ENCODE results near the gene CACNA2D3. TPM values are rescaled to one million over a fixed set of nuclear protein-coding genes. Genes with fewer than 3 reads are reported as not detected.

CACNA2D3 gene
- total RNA-seq, 8 experiments from 2014 or later: 0.49 to 20.7 (median 9.7) TPM; not detected in 1

- in situ Hi-C loops (cut with MboI; ENCODE audit: low pct_unique_long_range_greater_than_20kb in 2 of 9, low sequenced_read_pairs in 9 of 9, unreplicated experiment in 9 of 9): no loop called here
- H3K4me1 ChIP-seq (replicated peaks in 1 of 2): no peaks in the 10 kb centered on the region
- H3K27ac ChIP-seq: no peak overlapping the region
- no peak overlapping the region for H3K4me3 ChIP-seq
- ATAC-seq (replicated peaks in 6 of 8): peak in 3 of 8 experiments; percentile 40 to 69 (median 48)
These were observed 527.2 kb downstream of the CACNA2D3 start for GRCh38 chr3:54649551-54649950.

DNA sequence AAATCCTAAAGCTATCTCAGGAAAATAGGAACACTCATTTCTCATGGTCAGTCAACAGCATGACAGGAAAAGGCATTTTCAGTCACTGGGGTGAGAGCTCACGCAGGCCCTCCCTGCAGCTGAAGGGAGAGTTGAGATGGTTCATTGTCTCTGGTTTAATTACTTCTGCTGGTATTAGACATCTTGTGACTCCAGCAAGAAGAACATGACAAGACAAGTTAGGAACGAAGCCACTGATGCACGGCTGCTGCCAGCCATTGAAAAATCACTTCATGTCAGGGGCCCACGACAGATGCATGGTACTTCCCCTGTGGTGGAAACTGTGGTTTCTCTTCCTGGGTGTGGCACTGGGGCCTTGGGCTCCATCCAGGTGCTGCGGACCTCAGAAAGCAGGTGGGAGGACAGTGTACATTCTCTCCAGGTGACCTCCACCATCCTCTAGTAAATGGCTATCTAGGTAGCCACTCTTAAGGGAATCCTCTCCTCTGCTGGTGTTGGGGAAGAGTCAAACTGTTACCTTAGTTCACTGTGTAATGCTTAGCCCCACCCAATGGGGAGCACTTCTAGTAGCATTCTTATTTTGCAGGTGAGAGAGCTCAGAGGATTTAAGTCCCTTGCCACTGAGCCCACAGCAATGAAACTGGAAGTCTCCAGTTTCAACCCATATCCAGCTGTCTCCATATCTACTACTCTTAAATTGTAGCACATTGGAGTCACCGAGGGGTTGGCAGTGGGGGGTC, 531.3 kb downstream of the CACNA2D3 start:
- Histone ChIP-seq H3K4me1 (replicated peaks in 1 of 2) (no peaks in the 10 kb centered on the region), H3K4me3 (no peak overlapping the region), H3K27ac (no peak overlapping the region)
- ATAC-seq (replicated peaks in 6 of 8): peak in 1 of 8 experiments; percentile 18
- in situ Hi-C loops (cut with MboI; ENCODE audit: low pct_unique_long_range_greater_than_20kb in 2 of 9, low sequenced_read_pairs in 9 of 9, unreplicated experiment in 9 of 9): loop anchor here in 1 of 9 experiments (25.0 kb wide), 1 partner anchor 216 kb away; no protein-coding TSS in a partner anchor
- WGBS, 10 experiments: 20 to 100% (median 61%) methylated on average over 1 to 3 of the region's 6 CpGs; no CpG with 5 or more reads in 2 of the 10 experiments

DNA sequence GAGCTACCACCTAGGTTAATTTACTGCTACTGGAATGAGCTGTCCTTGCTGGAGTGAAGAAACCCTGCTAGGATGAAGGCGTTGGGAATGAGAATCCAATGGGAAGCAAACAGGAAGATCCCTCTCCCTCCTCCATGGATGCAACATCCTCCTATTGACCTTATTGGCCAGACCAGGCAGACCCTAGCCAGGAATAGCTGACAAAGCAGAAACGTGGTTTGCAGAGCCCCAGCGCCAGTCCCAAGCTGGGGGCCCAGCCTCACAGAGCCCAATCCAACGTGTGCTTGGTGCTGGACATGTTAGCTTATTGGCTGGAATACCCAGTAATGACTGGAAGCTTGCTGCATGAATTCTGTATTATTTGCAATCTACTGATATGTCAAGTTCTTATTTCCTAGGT, 532.4 kb downstream of the CACNA2D3 start:
- Histone ChIP-seq H3K4me3 (no peak overlapping the region), H3K27ac (no peak overlapping the region), H3K4me1 (replicated peaks in 1 of 2) (no peaks in the 10 kb centered on the region)
- 33 to 100% (median 64%) methylated on average over 1 to 3 of the region's 4 CpGs; no CpG with 5 or more reads in 4 of the 10 experiments for WGBS, 10 experiments
- no peak for ATAC-seq (replicated peaks in 6 of 8)
- in situ Hi-C loops (cut with MboI; ENCODE audit: low pct_unique_long_range_greater_than_20kb in 2 of 9, low sequenced_read_pairs in 9 of 9, unreplicated experiment in 9 of 9): loop anchor here in 1 of 9 experiments (25.0 kb wide), 1 partner anchor 217 kb away; no protein-coding TSS in a partner anchor

- WGBS, 10 experiments: 43 to 100% (median 84%) methylated on average over 1 to 3 of the region's 3 CpGs; no CpG with 5 or more reads in 4 of the 10 experiments
- in situ Hi-C loops (cut with MboI; ENCODE audit: low pct_unique_long_range_greater_than_20kb in 2 of 9, low sequenced_read_pairs in 9 of 9, unreplicated experiment in 9 of 9): loop anchor here in 1 of 9 experiments (25.0 kb wide), 1 partner anchor 222 kb away; no protein-coding TSS in a partner anchor
- Histone ChIP-seq H3K4me3 (no peak overlapping the region), H3K4me1 (replicated peaks in 1 of 2) (peaks cover under 1 to 2% of the 10 kb centered on the region in 2 donors), H3K27ac (no peak overlapping the region)
- ATAC-seq (replicated peaks in 6 of 8): no peak
These were observed 537.0 kb downstream of the CACNA2D3 start for GRCh38 chr3:54659347-54659746.

DNA sequence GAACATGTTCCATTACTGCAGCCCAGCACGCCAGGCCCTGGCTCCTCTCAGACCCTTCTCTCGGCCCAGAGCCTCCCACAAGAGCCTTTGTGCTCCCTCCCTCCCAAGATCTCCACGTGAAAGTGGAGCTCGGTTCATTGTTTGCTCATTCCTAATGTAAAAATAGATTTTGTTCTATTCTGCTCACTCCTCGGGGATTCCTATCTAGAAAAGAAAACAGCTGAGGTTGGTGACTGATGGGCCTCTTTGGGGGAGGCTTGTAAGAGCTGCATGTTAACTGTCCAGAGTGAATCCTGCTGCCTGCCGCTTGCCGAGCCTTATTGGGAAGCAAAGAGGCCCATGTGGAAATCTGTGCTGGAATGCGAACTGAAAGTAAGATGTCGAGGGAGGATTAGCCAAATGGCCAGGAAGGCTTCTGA, 538.4 kb downstream of the CACNA2D3 start:
- 6 to 100% (median 60%) methylated on average over 1 to 9 of the region's 9 CpGs; no CpG with 5 or more reads in 1 of the 10 experiments for WGBS, 10 experiments
- in situ Hi-C loops (cut with MboI; ENCODE audit: low pct_unique_long_range_greater_than_20kb in 2 of 9, low sequenced_read_pairs in 9 of 9, unreplicated experiment in 9 of 9): loop anchor here in 1 of 9 experiments (25.0 kb wide), 1 partner anchor 223 kb away; no protein-coding TSS in a partner anchor
- peaks cover 2 to 13% of the 10 kb centered on the region in 2 donors for H3K4me1 ChIP-seq (replicated peaks in 1 of 2)
- no peak overlapping the region for H3K4me3 ChIP-seq
- ATAC-seq (replicated peaks in 6 of 8): peak in 5 of 8 experiments; percentile 24 to 77 (median 66)
- H3K27ac ChIP-seq: no peak overlapping the region

DNA sequence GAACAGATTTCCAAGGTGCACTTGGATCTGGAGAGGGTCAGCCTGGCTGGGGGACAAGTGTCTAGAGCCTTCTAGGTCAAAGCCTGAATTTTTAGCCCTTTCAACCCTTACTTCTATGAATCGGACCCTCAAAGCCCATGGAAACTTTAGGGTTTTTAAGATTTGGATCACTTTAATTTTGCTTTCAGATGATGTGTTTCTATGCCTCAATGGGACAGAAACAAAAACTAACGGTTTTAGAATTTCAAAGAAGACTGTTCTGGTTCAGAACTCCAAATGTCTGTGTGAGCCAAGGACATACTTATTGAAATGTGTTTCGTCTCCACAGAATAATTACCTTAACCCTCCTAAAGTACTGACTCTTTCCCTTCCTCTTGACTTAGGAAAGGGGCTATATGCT, 538.8 kb downstream of the CACNA2D3 start:
- WGBS, 10 experiments: 14 to 100% (median 83%) methylated on average over 1 to 2 of the region's 3 CpGs; no CpG with 5 or more reads in 3 of the 10 experiments
- in situ Hi-C loops (cut with MboI; ENCODE audit: low pct_unique_long_range_greater_than_20kb in 2 of 9, low sequenced_read_pairs in 9 of 9, unreplicated experiment in 9 of 9): loop anchor here in 1 of 9 experiments (25.0 kb wide), 1 partner anchor 224 kb away; no protein-coding TSS in a partner anchor
- Histone ChIP-seq H3K4me3 (no peak overlapping the region), H3K27ac (no peak overlapping the region), H3K4me1 (replicated peaks in 1 of 2) (peaks cover 2 to 13% of the 10 kb centered on the region in 2 donors)
- ATAC-seq (replicated peaks in 6 of 8): no peak

DNA sequence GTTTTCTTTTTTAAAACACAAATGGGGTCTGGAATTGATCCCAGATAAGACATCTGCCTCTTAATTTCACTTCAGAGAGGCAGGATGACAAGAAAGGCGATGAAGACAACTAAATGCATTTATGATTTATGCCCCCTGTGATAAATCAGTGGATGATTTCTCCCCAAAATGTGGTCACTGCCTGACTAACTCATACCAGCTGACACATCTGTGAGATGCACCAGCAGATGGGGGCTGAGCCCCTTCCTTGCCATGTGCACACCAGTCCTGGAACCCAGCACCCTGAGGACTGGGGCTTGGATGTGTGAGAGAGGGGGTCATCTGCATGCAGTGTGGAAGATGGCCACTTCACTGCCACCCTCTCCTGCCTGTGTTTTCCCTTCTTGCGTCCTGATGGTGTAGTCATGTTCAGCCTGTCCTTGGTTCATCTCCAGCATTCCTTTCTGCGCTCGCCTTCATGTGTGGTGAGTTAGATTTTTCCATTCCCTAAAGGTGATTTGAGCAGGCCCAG, 541.2 kb downstream of the CACNA2D3 start:
- 20 to 100% (median 83%) methylated on average over 1 to 3 of the region's 4 CpGs; no CpG with 5 or more reads in 1 of the 10 experiments for WGBS, 10 experiments
- Histone ChIP-seq H3K4me1 (replicated peaks in 1 of 2) (peaks cover 10 to 26% of the 10 kb centered on the region in 2 donors), H3K27ac (no peak overlapping the region), H3K4me3 (no peak overlapping the region)
- in situ Hi-C loops (cut with MboI; ENCODE audit: low pct_unique_long_range_greater_than_20kb in 2 of 9, low sequenced_read_pairs in 9 of 9, unreplicated experiment in 9 of 9): loop anchor here in 1 of 9 experiments (25.0 kb wide), 1 partner anchor 226 kb away; no protein-coding TSS in a partner anchor
- ATAC-seq (replicated peaks in 6 of 8): no peak

DNA sequence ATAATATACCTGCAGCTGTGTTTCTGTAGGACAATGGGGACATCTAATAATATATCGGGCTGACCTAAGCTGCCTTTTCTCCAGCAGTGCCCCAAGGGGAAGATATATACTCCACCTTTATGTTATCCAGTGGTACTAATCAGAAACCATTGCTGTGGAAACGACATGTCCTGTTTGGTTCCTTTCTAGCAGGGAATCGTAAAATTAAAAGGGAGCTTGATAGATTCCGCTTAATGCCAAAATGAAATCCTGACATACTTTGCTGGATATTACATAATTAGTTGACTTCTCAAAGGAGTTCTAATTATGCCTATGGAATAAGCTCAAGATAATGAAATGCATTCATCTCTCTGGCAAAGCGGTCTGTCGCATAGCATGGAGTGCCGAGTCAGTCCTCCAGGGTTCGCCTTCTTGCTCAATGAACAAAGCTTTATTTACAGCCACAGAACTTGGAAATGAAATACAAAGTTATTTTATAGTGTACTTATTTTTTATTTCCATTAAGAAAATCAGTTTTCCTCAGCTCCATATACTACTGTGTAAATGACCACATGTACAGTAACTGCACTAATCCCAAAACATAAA, 542.8 kb downstream of the CACNA2D3 start:
- in situ Hi-C loops (cut with MboI; ENCODE audit: low pct_unique_long_range_greater_than_20kb in 2 of 9, low sequenced_read_pairs in 9 of 9, unreplicated experiment in 9 of 9): loop anchor here in 1 of 9 experiments (25.0 kb wide), 1 partner anchor 228 kb away; no protein-coding TSS in a partner anchor
- H3K4me3 ChIP-seq: no peak overlapping the region
- WGBS, 10 experiments: 75 to 100% (median 91%) methylated on average over 1 to 8 of the region's 8 CpGs
- H3K4me1 ChIP-seq (replicated peaks in 1 of 2): peaks cover 16 to 40% of the 10 kb centered on the region in 2 donors
- peak overlapping the region in 1 of 2 donors; percentile 2 for H3K27ac ChIP-seq
- ATAC-seq (replicated peaks in 6 of 8): peak in 1 of 8 experiments; percentile 21

- in situ Hi-C loops (cut with MboI; ENCODE audit: low pct_unique_long_range_greater_than_20kb in 2 of 9, low sequenced_read_pairs in 9 of 9, unreplicated experiment in 9 of 9): loop anchor here in 1 of 9 experiments (25.0 kb wide), 1 partner anchor 231 kb away; no protein-coding TSS in a partner anchor
- H3K4me1 ChIP-seq (replicated peaks in 1 of 2): peaks cover 28 to 56% of the 10 kb centered on the region in 2 donors
- WGBS, 10 experiments: 43 to 92% (median 67%) methylated on average over 1 to 3 of the region's 3 CpGs; no CpG with 5 or more reads in 3 of the 10 experiments
- H3K27ac ChIP-seq: no peak overlapping the region
- ATAC-seq (replicated peaks in 6 of 8): peak in 4 of 8 experiments; percentile 11 to 25 (median 21)
- no peak overlapping the region for H3K4me3 ChIP-seq
These were observed 545.9 kb downstream of the CACNA2D3 start for GRCh38 chr3:54668236-54668635.

GRCh38 chr3:54670201-54671000, 548.0 kb downstream of the CACNA2D3 start:
- peak in 5 of 8 experiments; percentile 74 to 91 (median 91) for ATAC-seq (replicated peaks in 6 of 8)
- H3K27ac ChIP-seq: no peak overlapping the region
- no peak overlapping the region for H3K4me3 ChIP-seq
- WGBS, 10 experiments: 0 to 100% (median 76%) methylated on average over 1 to 5 of the region's 8 CpGs; no CpG with 5 or more reads in 1 of the 10 experiments
- in situ Hi-C loops (cut with MboI; ENCODE audit: low pct_unique_long_range_greater_than_20kb in 2 of 9, low sequenced_read_pairs in 9 of 9, unreplicated experiment in 9 of 9): loop anchor here in 1 of 9 experiments (25.0 kb wide), 1 partner anchor 233 kb away; no protein-coding TSS in a partner anchor
- H3K4me1 ChIP-seq (replicated peaks in 1 of 2): peaks cover 28 to 45% of the 10 kb centered on the region in 2 donors

DNA sequence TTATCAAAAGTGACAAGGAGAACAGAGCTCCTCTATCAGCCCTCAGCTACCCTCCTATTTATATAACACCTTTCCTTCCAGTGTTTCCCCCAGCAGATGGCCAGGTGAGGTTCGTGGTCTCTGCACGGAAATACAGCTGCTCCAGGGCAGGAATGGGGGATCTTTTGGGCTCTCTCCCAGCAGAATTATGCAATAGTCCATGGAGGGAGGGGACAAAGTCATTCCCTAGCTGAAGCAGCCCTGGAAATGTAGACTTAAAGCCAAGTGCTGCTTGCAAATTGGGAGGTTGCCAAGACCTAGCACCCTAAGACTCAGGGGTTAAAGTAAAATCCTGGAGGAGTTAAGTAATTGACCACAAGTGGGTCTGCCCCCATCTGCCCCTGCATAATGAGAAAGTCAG, 549.2 kb downstream of the CACNA2D3 start:
- H3K27ac ChIP-seq: no peak overlapping the region
- ATAC-seq (replicated peaks in 6 of 8): no peak
- H3K4me3 ChIP-seq: no peak overlapping the region
- peaks cover 28 to 43% of the 10 kb centered on the region in 2 donors for H3K4me1 ChIP-seq (replicated peaks in 1 of 2)
- WGBS, 10 experiments: 67% methylated on average over 1 of the region's 2 CpGs; no CpG with 5 or more reads in 9 of the 10 experiments
- in situ Hi-C loops (cut with MboI; ENCODE audit: low pct_unique_long_range_greater_than_20kb in 2 of 9, low sequenced_read_pairs in 9 of 9, unreplicated experiment in 9 of 9): loop anchor here in 1 of 9 experiments (25.0 kb wide), 1 partner anchor 234 kb away; no protein-coding TSS in a partner anchor

DNA sequence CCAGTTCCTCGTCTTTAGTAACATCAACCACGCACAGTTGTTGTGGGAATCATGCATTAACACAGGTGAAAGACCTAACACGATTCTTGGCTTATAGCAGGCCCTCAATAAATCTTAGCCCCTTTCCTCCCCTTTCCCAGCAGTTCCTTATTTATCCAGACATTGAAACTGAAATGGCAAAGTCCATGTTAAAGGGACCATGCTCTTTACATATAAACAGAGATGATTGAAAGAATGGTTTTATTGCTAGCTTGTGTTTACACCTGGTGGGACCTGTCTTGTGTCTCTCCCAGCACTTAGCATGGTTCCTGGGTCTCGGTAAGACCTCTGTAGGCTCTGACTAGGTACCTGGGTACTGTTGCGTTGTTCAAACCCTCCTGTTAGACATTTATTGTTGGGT, 553.7 kb downstream of the CACNA2D3 start:
- Histone ChIP-seq H3K4me3 (no peak overlapping the region), H3K4me1 (replicated peaks in 1 of 2) (peaks cover 5 to 8% of the 10 kb centered on the region in 2 donors), H3K27ac (no peak overlapping the region)
- 29 to 100% (median 58%) methylated on average over 1 to 4 of the region's 5 CpGs; no CpG with 5 or more reads in 1 of the 10 experiments for WGBS, 10 experiments
- no peak for ATAC-seq (replicated peaks in 6 of 8)
- in situ Hi-C loops (cut with MboI; ENCODE audit: low pct_unique_long_range_greater_than_20kb in 2 of 9, low sequenced_read_pairs in 9 of 9, unreplicated experiment in 9 of 9): no loop called here

All from motor neuron (in vitro differentiated cells).